Activated T-helper 9 cell treated with anti-CD3 and anti-CD28 coated beads, Interleukin-2, amount 50 U/mL, for 16 hours (primary cell): ENCODE results near the gene PCDH12.

Source experiments
- DNase-seq: peaks from one replicate; pipeline ENCODE4 v3.0.0-alpha.2; 2020; ENCODE audit warnings: low read depth

PCDH12 gene

DNA sequence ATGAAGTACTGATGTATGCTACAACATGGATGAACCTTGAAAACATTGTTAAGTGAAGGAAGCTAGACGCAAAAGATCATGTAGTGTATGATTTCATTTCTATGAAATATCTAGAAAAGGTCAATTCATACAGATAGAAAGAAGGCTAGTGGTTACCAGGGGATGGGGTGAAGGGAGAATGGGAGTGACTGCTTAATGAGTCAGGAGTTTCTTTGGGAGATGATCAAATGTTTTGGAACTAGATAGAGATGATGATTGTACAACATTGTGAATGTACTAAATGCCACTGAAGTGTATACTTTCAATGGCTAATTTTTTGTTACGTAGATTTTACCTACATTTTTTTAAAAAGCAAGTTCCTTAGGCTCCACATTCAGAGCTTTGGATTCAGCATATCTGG, 49.2 kb downstream of the PCDH12 start:
- no peak for DNase-seq

DNA sequence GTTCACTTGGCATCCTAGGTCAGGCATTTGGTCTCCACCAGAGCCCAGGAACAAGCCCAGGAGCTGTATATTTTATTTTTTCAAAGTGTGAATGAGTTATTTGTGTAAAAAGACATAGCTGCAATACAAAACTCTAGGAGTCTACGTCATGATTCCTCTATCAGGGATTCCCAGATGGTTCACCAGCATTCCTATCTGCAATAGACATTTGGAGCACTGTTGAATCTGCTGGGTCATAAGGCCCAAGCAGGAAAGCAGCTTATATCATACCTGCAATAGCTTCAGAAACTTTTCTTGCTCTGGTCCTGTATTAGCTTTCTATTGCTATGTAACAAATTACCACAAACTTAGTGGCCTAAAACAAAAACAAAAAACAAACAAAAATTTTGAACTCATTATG, 51.0 kb downstream of the PCDH12 start:
- DNase-seq, result no peak

DNA sequence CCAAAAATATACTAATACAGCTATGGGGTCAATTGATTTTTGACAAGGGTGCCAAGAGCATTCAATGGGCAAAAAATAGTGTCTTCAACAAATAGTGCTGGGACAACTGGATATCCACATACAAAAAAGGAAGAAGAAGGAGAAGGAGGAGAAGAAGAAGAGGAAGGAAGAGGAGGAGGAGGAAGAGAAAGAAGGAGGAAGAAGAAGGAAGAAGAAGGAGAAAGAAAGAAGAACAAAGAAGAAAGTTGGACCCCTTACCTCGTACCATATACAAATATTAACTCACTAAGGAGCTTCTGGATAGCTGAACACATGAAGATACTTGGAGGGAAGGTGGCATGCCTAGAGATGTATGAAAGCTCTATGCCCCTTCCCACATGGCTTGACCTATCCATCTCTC, 51.5 kb downstream of the PCDH12 start:
- DNase-seq, result no peak

DNA sequence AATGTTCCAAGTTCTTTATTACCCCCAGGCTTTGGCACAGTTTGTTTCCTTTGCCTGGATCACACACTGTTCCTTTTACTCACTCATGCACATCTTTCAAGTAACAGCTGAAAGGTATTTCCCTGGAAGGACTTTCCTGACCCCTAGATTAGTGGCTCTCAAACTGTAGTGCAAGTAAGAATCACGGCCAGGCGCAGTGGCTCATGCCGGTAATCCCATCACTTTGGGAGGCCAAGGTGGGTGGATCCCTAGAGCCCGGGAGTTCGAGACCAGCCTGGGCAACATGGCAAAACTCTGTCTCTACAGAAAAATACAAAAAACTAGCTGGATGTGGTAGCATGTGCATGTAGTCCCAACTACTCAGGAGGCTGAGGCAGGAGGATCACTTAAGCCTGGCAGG, 53.5 kb downstream of the PCDH12 start:
- no peak for DNase-seq

DNA sequence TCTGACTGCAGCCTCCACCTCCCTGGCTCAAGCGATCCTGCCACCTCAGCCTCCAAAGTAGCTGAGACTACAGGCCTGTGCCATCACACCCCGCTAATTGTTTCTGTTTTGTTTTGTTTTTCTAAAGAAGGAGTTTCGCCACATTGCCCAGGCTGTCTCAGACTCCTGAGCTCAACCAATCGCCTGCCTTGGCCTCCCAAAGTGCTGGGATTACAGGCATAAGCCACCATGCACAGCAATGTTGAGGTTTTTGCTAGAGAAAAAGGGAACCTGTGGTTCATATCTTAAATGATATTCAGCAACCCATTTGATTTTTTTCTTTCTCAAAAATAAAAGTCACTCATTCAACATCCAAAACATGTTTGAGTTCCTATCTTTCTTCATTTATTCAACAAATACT, 54.7 kb downstream of the PCDH12 start:
- no peak for DNase-seq

DNA sequence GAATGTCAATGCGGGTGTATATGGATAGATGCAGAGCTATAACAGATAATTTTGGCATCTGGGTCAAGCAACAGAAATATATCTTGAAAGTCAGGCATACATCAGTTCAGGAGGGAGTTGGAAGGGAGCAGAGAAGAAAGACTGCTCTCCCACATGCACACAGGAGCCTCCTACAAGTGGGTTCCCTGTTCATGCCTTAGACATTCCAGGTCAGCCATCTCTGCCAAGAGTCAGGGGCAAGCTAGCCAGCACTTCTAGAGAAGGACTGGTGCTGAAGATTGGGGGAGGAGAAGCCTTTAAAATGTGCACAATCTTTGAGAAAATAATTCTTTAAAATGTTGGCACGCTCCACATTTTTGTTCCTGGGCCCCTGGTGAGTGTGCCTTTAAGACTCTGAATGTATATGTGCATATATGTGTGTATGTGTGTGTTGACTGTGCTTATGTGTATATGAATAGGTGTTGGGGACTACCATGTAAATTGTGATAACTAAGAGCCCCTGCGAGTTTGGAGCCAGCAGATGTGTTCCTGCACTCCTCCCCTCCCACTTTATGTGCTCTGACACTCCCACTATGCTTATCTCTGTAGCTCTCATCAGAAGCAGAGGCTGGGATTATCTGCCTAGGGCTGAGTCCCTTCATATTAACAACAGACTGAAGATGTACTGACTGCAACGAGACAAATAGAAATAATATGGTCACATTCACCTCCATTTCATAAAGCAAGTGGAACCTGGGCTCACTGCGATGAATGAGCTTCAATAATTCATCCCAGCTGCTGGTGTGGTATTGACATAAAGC, 55.8 kb downstream of the PCDH12 start:
- DNase-seq, result no peak

DNA sequence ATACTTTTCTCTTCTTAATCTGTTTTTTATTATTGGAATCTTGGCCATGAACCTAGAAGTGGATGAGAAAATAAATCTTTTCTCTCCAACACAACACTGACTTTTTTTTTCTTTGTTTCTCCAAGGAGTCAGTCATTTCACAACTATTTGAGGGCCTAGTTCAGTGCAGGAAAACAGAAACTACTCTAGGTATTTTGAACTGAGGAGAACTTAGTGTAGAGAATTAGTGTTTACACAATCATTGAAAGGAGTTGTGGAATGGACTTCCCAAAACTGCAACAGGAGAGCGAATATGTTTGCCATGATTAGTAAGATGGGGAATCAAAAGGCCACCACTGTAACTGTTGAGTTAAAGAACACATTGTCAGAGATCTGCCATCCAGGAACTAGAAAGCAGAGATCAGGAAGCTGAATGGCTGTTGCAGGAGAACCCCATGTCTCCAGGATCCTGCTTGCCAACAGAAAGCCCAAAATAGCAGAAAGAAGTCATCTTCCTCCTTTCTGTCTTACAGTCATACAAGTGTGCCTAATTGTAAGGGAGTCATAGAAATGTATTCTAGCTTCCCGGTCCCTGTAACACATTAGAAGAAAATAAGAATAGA, 59.5 kb downstream of the PCDH12 start:
- no peak for DNase-seq

DNA sequence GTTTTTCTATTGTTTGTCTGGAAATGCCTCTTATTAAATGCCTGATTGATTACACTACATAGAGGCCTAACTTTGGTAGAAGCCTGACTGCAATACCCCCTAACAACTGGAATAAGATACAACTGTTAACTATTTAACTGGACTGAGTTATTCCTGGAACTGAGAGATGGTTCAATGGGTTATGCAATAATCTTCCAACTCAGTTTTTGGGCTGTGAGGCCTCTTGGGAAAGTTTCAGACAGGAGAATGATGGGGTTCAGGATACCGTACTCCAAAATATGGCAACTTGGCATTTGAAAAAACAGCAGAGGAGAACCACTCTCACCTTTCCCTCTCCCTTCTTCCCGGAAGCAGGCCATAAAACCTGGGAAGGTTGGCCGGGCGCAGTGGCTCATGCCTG, 60.6 kb downstream of the PCDH12 start:
- no peak for DNase-seq
